Measurements from ENCODE around the gene SLC39A11. TPM values are rescaled to one million over a fixed set of nuclear protein-coding genes. Genes with fewer than 3 reads are reported as not detected.

The SLC39A11 gene
- total RNA-seq, 1 experiment from 2014 or later = 15.2 TPM

DNA sequence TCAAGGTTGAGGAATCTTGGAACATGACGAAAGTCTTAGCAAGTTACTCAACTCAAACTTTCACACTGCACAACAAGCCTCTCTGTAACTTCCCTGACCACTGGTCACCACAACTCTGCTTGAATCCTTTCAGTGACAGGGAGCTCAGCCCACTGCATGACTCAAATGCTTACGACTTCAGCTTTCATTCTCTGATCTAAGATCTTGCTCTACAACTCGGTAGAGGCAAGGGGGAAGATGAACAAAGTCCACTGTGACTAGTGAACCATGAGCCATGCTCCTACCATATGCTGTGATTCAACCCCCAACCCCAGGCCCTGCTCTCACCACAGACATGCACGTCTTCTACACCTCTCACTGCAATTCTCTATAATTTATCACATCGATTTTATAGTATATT is 160.9 kb downstream of the SLC39A11 start:
- no peaks in the 10 kb centered on the region; the same call in 1 of the 2 replicates for H3K27me3 Mint-ChIP-seq (ENCODE audit: low read depth)
- Histone ChIP-seq H3K14ac (ENCODE audit: insufficient read depth, low read length) (no peak overlapping the region), H4K5ac (ENCODE audit: insufficient read length, low read depth, low read length) (no peak overlapping the region), H3K79me2 (ENCODE audit: insufficient read depth, low read length) (no peaks in the 10 kb centered on the region), H4K20me1 (ENCODE audit: control insufficient read depth, insufficient read depth, insufficient read length) (no peaks in the 10 kb centered on the region), H3K23me2 (ENCODE audit: insufficient read length, low read depth, low read length, poor library complexity, severe bottlenecking) (no peaks in the 10 kb centered on the region), H2BK20ac (ENCODE audit: low read depth, low read length, poor library complexity, severe bottlenecking) (no peak overlapping the region), H2AFZ (ENCODE audit: low read length) (no peak overlapping the region), H2AK5ac (ENCODE audit: insufficient read length, low read length) (no peak overlapping the region), H3K9ac (ENCODE audit: extremely low read depth, insufficient read length, low read length) (no peak overlapping the region), H2BK5ac (ENCODE audit: insufficient read length, low read length) (no peak overlapping the region), H3K23ac (ENCODE audit: insufficient read length, low read depth, low read length) (no peak overlapping the region), H4K91ac (ENCODE audit: insufficient read length, low read depth, low read length) (no peak overlapping the region), H3K27me3 (ENCODE audit: insufficient read depth, low read length) (no peaks in the 10 kb centered on the region), H3T11ph (ENCODE audit: low read length) (no peak overlapping the region), H2BK12ac (ENCODE audit: insufficient read length, low read depth, low read length) (no peak overlapping the region), H2BK120ac (ENCODE audit: low read depth, low read length, poor library complexity, severe bottlenecking) (no peak overlapping the region), H2BK15ac (ENCODE audit: low read depth, low read length) (no peak overlapping the region), H3K18ac (ENCODE audit: insufficient read length, low read depth, low read length) (no peak overlapping the region), H3K9me3 (ENCODE audit: control insufficient read depth, low read depth, low read length) (no peaks in the 10 kb centered on the region), H3K27ac (ENCODE audit: insufficient read length, low read depth, low read length) (no peak overlapping the region), H3K56ac (ENCODE audit: insufficient read length, low read depth, low read length) (no peak overlapping the region), H3K4ac (ENCODE audit: low read depth, low read length) (no peak overlapping the region), H3K4me2 (ENCODE audit: insufficient read depth, insufficient read length, low read length) (no peak overlapping the region), H3K79me1 (ENCODE audit: insufficient read depth, low read depth, low read length, poor library complexity, severe bottlenecking) (no peaks in the 10 kb centered on the region), H4K8ac (replicated peaks; ENCODE audit: insufficient read length, low read depth, low read length) (no peak overlapping the region), H3K4me1 (ENCODE audit: insufficient read depth, low read length) (no peaks in the 10 kb centered on the region; the same call in 1 of the 2 replicates)
- H3K36me3 Mint-ChIP-seq (ENCODE audit: insufficient read depth in 1 of 3, low read depth in 3 of 3) = no peaks in the 10 kb centered on the region
- no peak overlapping the region; a peak in 1 of 7 replicates for H3K27ac Mint-ChIP-seq
- WGBS (ENCODE audit: extremely low coverage, insufficient read length, low lambda C conversion rate) = 100% methylated on average over 1 of the region's 5 CpGs
- H3K4me1 Mint-ChIP-seq = peaks cover 0 to 5% of the 10 kb centered on the region in 2 experiments
- H3K4me3 Mint-ChIP-seq = no peak overlapping the region
- DNase-seq = no peak
- TF ChIP-seq, protein P1, sequence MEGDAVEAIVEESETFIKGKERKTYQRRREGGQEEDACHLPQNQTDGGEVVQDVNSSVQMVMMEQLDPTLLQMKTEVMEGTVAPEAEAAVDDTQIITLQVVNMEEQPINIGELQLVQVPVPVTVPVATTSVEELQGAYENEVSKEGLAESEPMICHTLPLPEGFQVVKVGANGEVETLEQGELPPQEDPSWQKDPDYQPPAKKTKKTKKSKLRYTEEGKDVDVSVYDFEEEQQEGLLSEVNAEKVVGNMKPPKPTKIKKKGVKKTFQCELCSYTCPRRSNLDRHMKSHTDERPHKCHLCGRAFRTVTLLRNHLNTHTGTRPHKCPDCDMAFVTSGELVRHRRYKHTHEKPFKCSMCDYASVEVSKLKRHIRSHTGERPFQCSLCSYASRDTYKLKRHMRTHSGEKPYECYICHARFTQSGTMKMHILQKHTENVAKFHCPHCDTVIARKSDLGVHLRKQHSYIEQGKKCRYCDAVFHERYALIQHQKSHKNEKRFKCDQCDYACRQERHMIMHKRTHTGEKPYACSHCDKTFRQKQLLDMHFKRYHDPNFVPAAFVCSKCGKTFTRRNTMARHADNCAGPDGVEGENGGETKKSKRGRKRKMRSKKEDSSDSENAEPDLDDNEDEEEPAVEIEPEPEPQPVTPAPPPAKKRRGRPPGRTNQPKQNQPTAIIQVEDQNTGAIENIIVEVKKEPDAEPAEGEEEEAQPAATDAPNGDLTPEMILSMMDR (conservative IDR thresholded peaks at IDR 0.05) = no peak
- no peaks in the 10 kb centered on the region for H3K9me3 Mint-ChIP-seq
